UCSD-AML1 (cell line): ENCODE measurements around the gene IFNL1.
"Not testable (repeated sequence)": the region's sequence is repeated elsewhere in the genome, so short reads cannot be mapped to it uniquely, and the experiment has no call there.

Source experiments
- DNase-seq: peaks from one replicate; lab custom pipeline; 2025; ENCODE audit not compliant: unreplicated experiment; lab: John Stamatoyannopoulos, UW

The IFNL1 gene

DNA sequence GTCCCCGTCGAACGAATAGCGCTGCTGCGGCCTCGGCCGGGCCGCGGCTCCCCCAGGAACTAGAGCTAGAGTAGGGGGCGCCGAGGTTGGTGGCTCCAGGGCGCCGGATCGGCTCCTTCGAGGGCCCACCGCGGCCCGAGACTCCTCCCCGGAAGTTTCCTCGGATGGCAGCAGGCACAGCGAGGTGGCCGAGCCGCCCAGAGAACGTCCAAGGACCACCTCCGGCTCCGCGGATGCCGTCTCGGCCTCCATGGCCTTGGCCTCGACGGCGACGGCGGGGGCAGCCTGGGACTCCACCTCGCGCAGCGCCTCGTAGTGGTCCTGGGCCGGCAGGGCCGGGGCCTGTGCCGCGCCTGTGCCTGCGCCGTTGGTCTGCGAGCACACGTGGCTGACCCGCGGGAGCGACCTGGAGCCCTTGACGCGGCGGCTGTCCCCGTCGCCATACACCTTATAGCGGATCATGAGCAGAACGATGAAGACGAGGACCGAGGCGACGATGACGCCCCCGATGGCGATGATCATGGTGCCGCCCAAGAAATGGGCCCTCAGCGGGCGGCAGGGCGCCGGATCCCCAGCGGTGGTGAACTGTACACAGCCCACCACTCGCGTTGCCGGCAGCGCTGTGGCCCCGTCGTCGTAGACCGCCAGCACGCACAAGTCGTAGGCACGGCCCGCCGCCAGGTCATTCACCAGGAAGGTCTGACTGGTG is 11.8 kb downstream of the IFNL1 start:
- DNase-seq, result no peak

DNA sequence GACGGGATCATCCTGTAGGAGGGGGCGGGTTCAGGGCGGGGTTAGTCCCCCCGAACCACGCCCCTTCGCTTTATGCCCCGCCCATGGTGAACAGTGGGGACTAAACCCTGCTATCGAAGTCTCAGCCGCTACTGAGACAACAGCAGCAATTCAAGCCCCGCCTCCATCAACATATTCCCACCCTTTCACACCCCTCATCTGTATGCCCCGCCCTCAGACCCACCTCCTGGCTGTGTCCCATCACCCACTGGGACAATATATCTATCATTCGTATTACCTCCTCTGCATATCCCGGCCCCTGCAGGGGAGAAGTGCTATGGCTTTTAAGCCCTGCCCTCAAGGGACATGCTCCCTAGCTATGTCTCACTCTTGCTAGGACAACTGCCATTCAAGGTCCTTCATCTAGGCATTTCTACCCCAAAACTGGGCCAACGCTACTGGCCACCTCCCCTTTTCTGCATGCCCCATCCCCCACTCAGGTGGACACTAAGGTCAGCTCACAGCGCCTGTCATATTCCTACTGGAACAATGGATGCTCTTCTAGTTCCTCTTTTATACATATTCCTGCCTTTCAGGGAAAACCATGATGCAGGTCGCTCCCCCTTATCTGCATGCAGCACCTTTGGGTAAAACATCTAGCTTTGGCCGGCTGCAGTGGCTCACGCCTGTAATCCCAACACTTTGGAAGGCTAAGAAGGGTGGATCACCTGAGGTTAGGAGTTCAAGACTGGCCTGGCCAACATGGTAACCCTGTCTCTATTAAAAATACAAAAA is 12.5 kb downstream of the IFNL1 start:
- DNase-seq, result no peak

DNA sequence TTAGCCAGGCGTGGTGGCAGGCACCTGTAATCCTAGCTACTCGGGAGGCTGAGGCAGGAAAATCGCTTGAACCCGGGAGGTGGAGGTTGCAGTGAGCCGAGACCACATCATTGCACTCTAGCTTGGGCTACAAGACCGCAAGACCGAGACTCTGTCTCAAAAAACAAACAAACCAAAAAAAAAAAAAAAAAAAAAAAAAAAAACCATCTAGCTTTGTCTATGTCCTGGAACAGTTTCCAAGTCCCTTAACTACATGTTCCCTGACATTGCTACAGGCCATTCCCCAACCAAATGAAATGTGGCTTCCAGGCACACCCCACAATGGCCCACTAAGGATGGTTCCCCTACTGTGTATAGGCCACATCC is 13.1 kb downstream of the IFNL1 start:
- DNase-seq, result not testable (repeated sequence)

DNA sequence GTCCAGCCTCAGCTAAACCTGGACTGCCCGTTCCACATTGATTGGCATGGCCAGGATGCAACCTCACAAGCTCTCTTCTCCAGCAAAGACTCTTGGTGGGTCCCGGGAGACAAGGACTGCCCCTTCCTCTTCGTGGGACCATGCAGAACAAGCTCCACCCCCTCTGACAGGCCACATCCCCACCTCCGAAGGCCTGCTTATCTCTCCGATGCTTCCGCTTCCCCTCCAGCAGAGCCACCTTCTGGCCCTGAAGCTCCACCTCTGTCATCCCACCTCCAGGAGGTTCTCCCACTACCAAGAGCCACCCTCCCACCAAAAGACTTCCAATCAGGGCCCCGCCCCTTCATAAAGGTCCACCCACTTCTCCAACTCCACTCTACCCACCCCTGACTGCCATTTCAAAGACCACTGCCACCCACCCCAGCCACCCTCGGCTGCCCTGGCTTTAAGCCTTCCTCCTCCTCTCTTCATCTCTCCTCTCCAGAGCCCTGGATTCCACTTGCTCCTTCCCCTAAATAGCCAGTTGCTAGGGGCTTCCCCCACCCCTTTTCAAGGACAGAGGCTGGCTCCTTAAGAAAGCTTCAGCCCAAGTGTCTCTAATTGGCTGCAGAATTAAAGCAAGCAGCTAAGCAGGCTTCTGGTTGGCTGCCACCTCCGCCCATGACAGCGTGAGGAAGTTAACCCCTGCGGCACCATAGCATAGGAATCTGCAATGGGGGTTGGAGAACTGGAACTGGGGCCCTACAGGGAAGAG is 14.5 kb downstream of the IFNL1 start:
- no peak for DNase-seq

DNA sequence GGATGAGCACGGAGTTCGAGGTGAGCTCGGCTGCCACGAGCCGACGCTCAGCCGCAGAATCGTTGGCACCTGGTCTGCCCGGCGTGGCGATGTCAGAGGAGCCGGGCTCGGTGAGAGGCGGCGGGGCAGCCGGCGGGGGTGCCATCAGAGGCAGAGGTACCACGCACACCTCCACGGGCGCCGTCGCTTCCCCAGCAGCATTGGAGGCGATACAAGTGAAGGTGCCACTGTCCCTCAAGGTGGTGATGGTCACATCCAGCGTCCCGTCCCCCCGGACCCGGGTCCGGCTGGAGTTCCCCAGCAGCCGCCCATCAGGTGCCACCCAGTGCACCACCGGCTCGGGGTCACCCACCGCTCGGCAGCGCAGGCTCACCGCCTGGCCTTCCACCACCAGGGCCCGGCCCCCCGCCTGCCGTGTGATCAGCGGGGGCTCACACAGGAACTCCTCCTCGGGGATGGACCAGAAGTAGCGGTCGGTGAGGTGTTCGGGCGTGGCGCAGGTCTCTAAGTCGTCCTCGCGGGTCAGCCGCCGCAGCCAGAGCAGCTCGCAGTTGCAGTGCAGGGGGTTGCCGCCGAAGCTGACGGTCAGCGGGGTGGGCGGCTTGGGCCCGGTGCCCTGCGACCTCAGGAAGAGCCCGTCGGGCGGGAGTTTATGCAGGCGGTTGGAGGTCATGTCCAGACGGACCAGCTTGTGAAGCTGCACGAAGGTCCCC is 18.0 kb downstream of the IFNL1 start:
- no peak for DNase-seq

DNA sequence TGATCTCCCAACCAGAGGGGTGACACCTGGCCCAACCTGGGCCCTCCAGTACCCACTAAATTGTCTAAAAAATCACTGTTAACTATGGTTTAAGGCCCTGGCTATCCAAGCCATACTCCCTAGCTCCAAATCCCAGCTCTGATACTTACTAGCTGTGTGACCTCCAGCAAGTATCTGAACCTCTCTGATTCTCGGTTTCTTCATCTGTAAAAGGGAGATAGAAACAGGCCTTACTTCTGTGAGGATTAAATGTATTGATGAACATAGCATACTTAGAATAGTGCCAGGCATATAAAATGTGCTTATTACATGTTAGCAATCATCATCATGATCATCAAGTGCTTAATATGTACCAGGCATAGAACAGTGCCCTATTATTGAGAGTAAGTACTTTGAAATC is 19.7 kb downstream of the IFNL1 start:
- DNase-seq, result no peak

DNA sequence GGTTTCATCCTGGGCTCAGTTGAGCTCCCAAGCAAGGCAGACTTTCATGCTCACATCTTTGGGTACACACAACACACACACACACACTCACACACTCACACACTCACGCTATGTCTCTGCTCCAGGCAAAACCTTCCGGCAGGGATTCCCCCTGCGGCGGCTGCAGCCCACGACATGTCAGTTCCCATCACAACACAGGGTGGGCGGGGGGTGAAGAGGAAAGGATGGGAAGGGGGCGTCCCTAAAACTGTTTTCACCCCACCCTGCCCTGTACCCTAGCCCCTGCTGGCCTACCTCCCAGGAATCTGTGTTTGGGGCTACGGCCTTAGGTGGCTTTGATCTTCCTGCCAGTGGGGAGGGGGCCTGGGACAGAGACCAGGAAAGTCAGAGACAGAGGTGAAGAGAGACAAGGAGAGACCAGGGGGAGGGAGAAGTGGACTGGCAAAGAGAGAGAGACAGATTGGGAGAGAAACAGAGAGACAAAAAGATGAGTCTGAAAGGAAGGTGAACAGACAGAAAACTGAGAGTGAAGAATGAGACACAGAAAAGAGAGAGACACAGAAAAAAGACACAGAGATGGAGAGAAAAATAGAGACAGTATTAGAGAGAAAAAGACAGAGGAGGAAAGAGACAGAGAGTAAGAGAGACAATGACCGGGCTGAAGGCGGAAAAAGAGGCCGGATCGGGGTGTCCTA is 20.6 kb downstream of the IFNL1 start:
- DNase-seq, result no peak

DNA sequence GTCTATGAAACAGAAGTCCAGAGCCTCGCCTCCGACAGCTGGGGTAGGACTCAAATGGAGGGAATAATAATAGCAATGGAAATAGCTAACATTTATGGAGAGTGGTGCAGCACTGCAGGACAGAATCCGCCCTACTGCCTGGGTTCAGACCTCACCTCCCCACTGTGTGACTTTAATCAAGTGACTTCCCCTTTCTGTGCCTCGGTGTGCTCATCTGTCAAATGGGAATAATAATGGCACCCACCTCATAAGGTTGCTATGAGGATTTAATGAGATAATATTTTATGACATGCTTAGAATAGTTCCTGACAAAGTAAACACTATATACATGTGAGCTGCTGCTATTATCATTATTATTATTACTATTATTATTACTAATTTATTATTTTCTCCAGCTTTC is 21.3 kb downstream of the IFNL1 start:
- DNase-seq, result no peak

DNA sequence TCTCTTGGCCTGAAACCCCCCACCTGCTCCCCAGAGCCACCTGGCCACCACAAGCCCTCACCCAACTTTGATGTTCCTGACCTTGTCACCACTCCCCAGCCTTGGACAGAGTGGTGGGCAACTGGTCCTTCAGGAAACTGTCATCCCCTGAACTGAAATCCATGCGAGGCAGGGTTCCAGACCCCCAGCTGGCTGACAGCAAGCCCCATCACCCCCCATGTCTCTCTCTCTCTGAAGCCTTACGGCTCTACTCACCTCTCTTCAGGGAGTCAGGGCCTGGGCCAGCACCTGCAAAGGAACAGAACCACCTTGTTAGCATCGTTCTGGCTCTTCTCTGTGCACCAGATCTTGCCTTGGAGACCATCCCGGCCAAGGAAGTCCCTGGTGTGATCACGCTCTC is 21.9 kb downstream of the IFNL1 start:
- no peak for DNase-seq

DNA sequence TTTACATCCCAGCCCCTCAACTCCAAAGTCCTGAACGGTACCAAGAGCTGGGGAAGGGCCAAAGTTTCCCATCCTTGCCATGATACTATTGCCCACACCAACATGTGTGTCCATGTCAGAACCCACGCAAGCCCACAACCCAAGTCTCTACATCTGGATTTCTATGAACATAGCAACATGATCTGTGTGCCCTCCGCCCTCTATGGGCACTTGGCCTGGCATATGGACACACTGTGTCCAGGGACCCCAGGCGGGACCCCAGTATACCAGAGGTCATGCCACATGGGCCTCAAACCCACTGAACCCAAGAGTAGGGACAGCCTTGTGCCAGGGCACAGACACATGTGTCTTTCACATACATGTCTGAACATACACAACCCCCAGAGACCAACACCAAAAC is 22.5 kb downstream of the IFNL1 start:
- no peak for DNase-seq

DNA sequence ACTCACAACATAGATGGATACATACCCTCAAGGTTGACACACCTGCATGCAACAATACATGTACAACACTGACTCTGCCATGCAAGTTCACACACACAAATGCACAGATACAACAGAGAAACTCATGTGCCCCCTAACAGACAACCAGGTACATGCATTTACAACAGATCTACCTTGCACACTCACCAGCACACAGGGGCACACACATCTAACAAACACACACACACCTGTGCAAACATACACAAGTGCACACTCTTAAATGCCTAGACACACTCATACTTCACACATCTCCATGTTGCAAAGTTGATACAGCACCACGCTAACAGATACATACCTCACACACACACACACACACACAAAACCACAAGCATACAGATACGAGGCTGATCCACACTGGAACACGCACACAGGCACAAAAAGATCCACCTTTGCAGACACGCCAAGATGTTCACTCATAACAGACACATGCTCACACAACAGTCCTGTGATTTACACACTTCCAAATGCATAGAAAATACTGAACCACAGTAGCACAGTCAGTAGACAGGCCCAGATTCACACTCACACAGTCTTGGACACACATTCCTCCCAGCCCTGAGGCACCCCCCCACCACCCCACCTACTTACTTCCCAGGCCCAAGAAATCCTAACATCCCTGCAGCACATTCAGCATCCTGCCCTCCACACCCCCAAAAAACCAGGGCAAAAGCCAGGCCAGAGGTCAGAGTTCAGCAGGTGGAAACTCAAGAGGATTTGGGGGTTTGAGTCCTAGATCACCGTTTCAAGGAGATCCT is 23.1 kb downstream of the IFNL1 start:
- no peak for DNase-seq

DNA sequence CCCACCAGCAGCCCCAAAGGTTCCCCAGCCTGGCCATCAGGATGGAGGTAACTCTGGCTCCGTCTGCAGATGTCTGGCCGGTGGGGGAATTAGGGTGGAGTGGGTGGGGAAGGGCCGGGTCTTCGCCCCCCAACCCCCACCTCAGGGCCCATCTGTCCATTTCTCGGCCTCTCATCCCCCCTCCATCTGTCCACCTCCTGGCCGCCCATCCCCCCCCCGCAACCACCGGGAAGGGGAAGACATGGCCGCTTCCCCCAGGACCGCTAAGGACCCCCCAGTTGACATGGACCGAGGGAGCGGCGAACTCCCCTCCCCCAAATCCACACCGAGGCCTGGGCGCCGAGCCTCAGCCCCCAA is 23.7 kb downstream of the IFNL1 start:
- no peak for DNase-seq

DNA sequence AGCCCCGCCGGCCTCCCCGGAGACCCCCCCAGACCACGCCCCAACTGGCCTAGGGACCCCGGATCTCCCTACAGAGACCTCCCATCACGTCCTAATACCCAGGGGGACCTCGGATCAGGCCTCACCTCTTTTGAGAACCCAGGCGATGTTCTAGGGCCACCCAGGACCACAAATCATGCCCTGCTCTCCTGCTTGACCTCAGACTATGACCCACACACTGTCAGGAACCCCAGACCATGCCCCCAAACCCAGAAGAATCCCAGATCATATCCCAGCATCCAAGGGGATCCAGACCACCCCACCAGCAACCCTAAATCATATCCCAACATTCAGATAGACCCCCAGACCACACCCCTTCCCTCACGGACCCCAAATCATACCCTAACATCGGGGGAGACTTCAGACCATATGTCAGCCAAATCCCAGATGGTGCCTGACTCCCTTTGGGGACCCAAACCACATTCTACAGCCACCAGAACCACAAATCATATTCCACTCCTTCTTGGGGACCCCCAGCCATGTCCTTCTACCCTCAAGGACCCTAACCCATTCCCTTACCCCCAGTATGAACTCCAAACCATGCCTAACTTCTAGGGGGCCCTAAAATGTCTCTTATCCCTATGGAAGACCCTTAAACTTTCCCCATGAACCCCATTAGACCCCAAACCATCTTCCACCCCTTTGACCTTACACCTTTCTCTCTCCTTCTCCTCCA is 25.1 kb downstream of the IFNL1 start:
- no peak for DNase-seq

DNA sequence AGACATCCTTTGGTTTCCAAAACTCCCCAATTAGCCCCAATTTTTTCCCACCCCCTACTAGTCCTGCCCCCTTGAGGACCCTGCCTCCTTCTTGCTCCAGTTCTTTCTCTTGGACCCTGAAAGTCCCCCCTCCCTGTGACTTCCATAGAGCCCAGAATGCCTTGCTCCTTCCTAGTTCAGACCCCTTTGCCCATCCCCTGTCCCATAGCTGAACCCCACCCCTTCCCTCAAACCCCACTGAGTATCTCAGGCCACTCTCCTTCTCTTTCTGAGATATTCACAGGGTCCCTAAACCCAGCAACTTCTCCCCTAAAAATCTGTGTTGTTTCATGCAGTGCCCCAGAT is 25.6 kb downstream of the IFNL1 start:
- no peak for DNase-seq

DNA sequence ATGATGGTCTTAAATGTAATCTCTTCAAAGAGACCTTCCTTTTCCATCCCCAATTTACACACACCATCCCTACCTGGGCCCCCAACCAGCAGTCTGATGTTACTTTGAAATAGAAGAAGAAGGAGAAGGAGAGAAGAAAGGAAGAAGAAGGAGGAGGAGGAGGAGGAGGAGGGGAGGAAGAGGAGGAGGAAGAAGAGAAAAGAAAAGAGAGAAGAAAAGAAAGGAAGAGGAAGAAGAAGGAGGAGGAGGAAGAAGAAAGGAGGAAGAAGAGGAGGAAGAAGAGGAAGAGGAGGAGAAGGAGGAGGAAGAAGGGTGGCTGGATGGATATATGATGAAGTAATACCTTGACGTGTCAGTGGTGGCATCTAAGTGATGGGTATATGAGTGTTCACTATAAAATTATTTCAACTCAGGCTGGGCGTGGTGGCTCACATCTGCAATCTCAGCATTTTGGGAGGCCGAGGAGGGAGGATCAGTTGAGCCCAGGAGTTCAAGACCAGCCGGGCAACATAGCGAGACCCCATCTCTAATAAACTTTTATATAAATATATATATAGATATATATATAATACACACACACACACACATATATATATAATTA is 28.1 kb downstream of the IFNL1 start:
- no peak for DNase-seq

DNA sequence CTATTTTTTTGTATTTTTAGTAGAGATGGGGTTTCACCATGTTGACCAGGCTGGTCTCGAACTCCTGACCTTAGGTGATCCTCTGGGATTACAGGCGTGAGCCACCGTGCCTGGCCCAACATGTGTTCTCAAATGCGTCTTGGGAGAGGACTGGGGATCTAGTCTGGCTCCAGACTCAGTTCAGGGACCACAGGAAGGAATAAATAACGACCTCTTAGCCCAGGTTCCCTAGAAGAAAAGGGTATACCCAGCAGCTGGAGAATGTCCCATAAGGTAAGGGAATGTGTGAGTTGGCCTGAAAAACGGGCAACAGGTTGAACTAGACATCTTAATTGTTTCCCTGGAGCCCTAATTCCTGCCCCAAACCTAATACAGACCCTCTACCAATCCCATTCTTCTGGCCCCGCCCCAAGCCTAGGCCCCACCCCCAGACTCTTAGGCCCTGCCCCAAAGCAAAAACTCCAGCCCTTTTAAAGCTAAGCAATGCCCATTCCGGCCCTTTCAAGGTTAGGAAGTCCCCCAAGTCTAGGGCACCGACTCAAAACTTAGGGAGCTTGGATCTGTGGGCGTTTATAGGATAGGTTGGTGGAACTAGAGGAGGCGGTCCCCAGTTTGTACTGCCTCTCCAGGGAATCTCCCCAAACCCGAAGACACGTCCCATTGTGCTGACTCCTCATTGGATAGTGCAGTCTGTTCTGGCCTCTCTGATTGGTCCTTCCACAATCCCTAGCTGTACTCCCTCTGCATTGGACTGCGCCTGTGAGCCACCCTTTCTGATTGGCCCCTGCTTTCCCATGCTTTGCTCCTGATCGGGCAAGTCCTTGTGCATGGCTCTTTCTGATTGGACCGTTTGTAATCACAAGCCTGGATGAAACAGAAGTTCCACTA is 29.8 kb downstream of the IFNL1 start:
- no peak for DNase-seq

DNA sequence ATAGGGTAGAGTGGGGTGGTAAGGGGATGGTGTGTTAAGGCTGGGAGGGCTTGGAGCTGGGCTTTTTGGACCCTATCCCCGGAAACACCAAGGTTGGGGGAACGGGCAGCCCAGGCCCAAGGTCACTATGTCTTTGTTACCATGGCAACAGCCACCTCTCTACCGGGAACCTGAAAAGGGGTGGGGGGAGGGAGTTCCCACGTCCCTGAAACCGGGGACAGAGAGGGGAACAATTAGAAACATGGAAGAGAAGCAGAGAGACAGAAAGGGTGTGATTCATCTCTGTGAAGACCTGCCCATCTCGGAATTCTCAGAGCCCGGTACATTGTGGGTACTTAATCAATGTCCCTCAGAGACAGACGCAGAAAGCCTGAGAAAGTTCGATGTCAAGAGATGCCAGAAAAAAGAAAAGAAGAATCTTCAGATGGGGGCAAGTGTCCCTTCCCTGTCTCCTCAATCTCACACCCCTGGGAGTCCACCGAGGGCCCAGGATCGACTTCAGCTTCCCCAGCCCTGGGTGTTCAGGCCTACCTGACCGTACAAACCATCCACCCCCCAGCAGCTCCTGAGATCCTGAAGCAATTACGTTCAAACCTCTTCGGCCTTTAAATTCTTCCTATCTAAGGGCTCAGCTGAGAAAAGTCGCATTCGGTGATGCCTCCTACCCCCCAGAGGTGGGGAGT is 31.3 kb downstream of the IFNL1 start:
- DNase-seq, result no peak
